ENCODE measurements around the gene PSMB7. TPM values are rescaled to one million over a fixed set of nuclear protein-coding genes. Genes with fewer than 3 reads are reported as not detected.

PSMB7 gene
- total RNA-seq, 2 experiments from 2014 or later, result 120 to 121 TPM

- Mint-ChIP-seq H3K9me3 (no peaks in the 10 kb centered on the region), H3K4me3 (no peak overlapping the region), H3K27ac (no peak overlapping the region), H3K4me1 (peaks cover 2% of the 10 kb centered on the region), H3K27me3 (no peaks in the 10 kb centered on the region), H3K36me3 (ENCODE audit: low read depth) (no peaks in the 10 kb centered on the region)
- CTCF ChIA-PET, result interaction anchor here (1.3 kb wide), 1 partner anchor 18 kb away, joined by 4 read pairs; no protein-coding TSS in a partner anchor
- DNase-seq, result no peak
- POLR2A ChIA-PET, result no interaction called here
Measured at GRCh38 chr9:124365036-124365435, 50.2 kb downstream of the PSMB7 start.

- no peak overlapping the region for H3K4me3 Mint-ChIP-seq
- no peak for DNase-seq
- H3K27me3 Mint-ChIP-seq, result no peaks in the 10 kb centered on the region
- H3K4me1 Mint-ChIP-seq, result peaks cover 2% of the 10 kb centered on the region
- POLR2A ChIA-PET, result no interaction called here
- no peaks in the 10 kb centered on the region for H3K9me3 Mint-ChIP-seq
- no peaks in the 10 kb centered on the region for H3K36me3 Mint-ChIP-seq (ENCODE audit: low read depth)
- CTCF ChIA-PET, result no interaction called here
- H3K27ac Mint-ChIP-seq, result no peak overlapping the region
Measured at GRCh38 chr9:124364141-124364540, 51.1 kb downstream of the PSMB7 start.

GRCh38 chr9:124363326-124364096, 51.7 kb downstream of the PSMB7 start:
- Mint-ChIP-seq H3K9me3 (no peaks in the 10 kb centered on the region), H3K36me3 (ENCODE audit: low read depth) (no peaks in the 10 kb centered on the region), H3K4me3 (no peak overlapping the region), H3K27ac (no peak overlapping the region), H3K27me3 (no peaks in the 10 kb centered on the region), H3K4me1 (peaks cover 4% of the 10 kb centered on the region)
- CTCF ChIA-PET, result interaction anchor here (0.6 kb wide), 1 partner anchor 15 kb away, joined by 3 read pairs; no protein-coding TSS in a partner anchor
- POLR2A ChIA-PET, result no interaction called here
- no peak for DNase-seq

GRCh38 chr9:124361128-124361527, 54.1 kb downstream of the PSMB7 start:
- peaks cover 22% of the 10 kb centered on the region for H3K4me1 Mint-ChIP-seq
- no peak for DNase-seq
- no peak overlapping the region for H3K4me3 Mint-ChIP-seq
- ChIA-PET POLR2A (no interaction called here), CTCF (interaction anchor here (1.2 kb wide), 2 partner anchors 10 to 41 kb away, joined by 3 read pairs; no protein-coding TSS in a partner anchor)
- H3K27me3 Mint-ChIP-seq, result no peaks in the 10 kb centered on the region
- H3K27ac Mint-ChIP-seq, result no peak overlapping the region
- no peaks in the 10 kb centered on the region for H3K9me3 Mint-ChIP-seq
- H3K36me3 Mint-ChIP-seq (ENCODE audit: low read depth), result peaks cover 4% of the 10 kb centered on the region

- ChIA-PET POLR2A (no interaction called here), CTCF (no interaction called here)
- peaks cover 4% of the 10 kb centered on the region for H3K36me3 Mint-ChIP-seq (ENCODE audit: low read depth)
- no peak for DNase-seq
- H3K4me1 Mint-ChIP-seq, result peaks cover 22% of the 10 kb centered on the region
- no peaks in the 10 kb centered on the region for H3K27me3 Mint-ChIP-seq
- no peaks in the 10 kb centered on the region for H3K9me3 Mint-ChIP-seq
- no peak overlapping the region for H3K27ac Mint-ChIP-seq
- no peak overlapping the region for H3K4me3 Mint-ChIP-seq
Measured at GRCh38 chr9:124359855-124360678, 55.2 kb downstream of the PSMB7 start.

GRCh38 chr9:124359426-124359825, 55.8 kb downstream of the PSMB7 start:
- H3K27ac Mint-ChIP-seq, result no peak overlapping the region
- CTCF ChIA-PET, result no interaction called here
- DNase-seq, result no peak

GRCh38 chr9:124358631-124359030, 56.6 kb downstream of the PSMB7 start:
- Mint-ChIP-seq H3K9me3 (no peaks in the 10 kb centered on the region), H3K27me3 (no peaks in the 10 kb centered on the region), H3K4me1 (peaks cover 22% of the 10 kb centered on the region), H3K36me3 (ENCODE audit: low read depth) (peaks cover 4% of the 10 kb centered on the region), H3K27ac (no peak overlapping the region), H3K4me3 (no peak overlapping the region)
- ChIA-PET POLR2A (no interaction called here), CTCF (no interaction called here)
- DNase-seq, result no peak

More at GRCh38 chr9:124359426-124359825, 55.8 kb downstream of the PSMB7 start:
- peaks cover 4% of the 10 kb centered on the region for H3K36me3 Mint-ChIP-seq (ENCODE audit: low read depth)
- POLR2A ChIA-PET, result no interaction called here
- no peaks in the 10 kb centered on the region for H3K9me3 Mint-ChIP-seq
- H3K4me3 Mint-ChIP-seq, result no peak overlapping the region
- no peaks in the 10 kb centered on the region for H3K27me3 Mint-ChIP-seq
- peaks cover 22% of the 10 kb centered on the region for H3K4me1 Mint-ChIP-seq

GRCh38 chr9:124357721-124358361, 57.4 kb downstream of the PSMB7 start:
- CTCF ChIA-PET, result no interaction called here
- Mint-ChIP-seq H3K9me3 (no peaks in the 10 kb centered on the region), H3K4me1 (peaks cover 22% of the 10 kb centered on the region), H3K27ac (peak overlapping the region; percentile 57), H3K27me3 (no peaks in the 10 kb centered on the region), H3K4me3 (no peak overlapping the region), H3K36me3 (ENCODE audit: low read depth) (peaks cover 4% of the 10 kb centered on the region)
- no peak for DNase-seq
- POLR2A ChIA-PET, result interaction anchor here (0.5 kb wide), 1 partner anchor 12 kb away, joined by 3 read pairs; no protein-coding TSS in a partner anchor

- DNase-seq, result no peak
- Mint-ChIP-seq H3K9me3 (no peaks in the 10 kb centered on the region), H3K27me3 (no peaks in the 10 kb centered on the region), H3K4me1 (peaks cover 22% of the 10 kb centered on the region), H3K4me3 (peak overlapping the region; percentile 29), H3K36me3 (ENCODE audit: low read depth) (peaks cover 13% of the 10 kb centered on the region), H3K27ac (peak overlapping the region; percentile 76)
- CTCF ChIA-PET, result no interaction called here
- POLR2A ChIA-PET, result no interaction called here
Measured at GRCh38 chr9:124356745-124357390, 58.4 kb downstream of the PSMB7 start.

GRCh38 chr9:124355941-124356744, 59.1 kb downstream of the PSMB7 start:
- no peak for DNase-seq
- peak overlapping the region; percentile 29 for H3K4me3 Mint-ChIP-seq
- H3K9me3 Mint-ChIP-seq, result no peaks in the 10 kb centered on the region
- ChIA-PET POLR2A (no interaction called here), CTCF (no interaction called here)
- no peak overlapping the region for H3K27ac Mint-ChIP-seq
- no peaks in the 10 kb centered on the region for H3K27me3 Mint-ChIP-seq
- peaks cover 17% of the 10 kb centered on the region for H3K36me3 Mint-ChIP-seq (ENCODE audit: low read depth)
- peaks cover 22% of the 10 kb centered on the region for H3K4me1 Mint-ChIP-seq

GRCh38 chr9:124355039-124355940, 60.0 kb downstream of the PSMB7 start:
- no peak overlapping the region for H3K27ac Mint-ChIP-seq
- H3K4me1 Mint-ChIP-seq, result peaks cover 22% of the 10 kb centered on the region
- H3K4me3 Mint-ChIP-seq, result peak overlapping the region; percentile 9
- no peak for DNase-seq
- CTCF ChIA-PET, result no interaction called here
- POLR2A ChIA-PET, result no interaction called here
- H3K9me3 Mint-ChIP-seq, result no peaks in the 10 kb centered on the region
- H3K27me3 Mint-ChIP-seq, result no peaks in the 10 kb centered on the region
- H3K36me3 Mint-ChIP-seq (ENCODE audit: low read depth), result peaks cover 17% of the 10 kb centered on the region

Data from activated CD4-positive, alpha-beta T cell treated with anti-CD3 and anti-CD28 coated beads, Interleukin-2, amount 10 ng/mL, durations not matched to agents 7 days and 5 days (primary cell).